GM21723 (cell line): ENCODE measurements around the gene FCRL1.

Experiments
- ATAC-seq: cut with Tn5 transposase; IDR thresholded peaks from one replicate; pipeline ENCODE4 v1.9.1; 2021; ENCODE audit warnings: mild to moderate bottlenecking, moderate library complexity; ENCODE audit not compliant: unreplicated experiment

FCRL1 gene, protein sequence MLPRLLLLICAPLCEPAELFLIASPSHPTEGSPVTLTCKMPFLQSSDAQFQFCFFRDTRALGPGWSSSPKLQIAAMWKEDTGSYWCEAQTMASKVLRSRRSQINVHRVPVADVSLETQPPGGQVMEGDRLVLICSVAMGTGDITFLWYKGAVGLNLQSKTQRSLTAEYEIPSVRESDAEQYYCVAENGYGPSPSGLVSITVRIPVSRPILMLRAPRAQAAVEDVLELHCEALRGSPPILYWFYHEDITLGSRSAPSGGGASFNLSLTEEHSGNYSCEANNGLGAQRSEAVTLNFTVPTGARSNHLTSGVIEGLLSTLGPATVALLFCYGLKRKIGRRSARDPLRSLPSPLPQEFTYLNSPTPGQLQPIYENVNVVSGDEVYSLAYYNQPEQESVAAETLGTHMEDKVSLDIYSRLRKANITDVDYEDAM

DNA sequence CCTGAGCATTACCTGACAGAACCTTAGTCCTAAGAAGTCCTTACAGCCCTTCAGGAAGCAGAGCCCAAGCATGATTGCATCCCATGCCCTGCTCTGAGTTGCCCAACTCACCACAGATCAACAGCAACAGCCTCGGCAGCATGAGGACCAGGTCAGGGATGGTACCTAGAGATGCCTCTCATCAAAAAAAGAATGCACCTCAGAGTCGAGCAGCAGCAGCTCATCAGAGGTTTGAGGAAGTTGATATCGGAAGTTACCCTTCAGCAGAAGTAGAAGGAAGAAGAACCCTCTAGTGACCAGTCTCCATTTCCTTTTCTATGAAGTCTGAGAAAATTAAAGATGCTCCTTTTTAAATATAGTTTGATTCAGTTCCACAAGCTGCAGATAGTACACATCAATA lies at the start of gene FCRL1:
Gene FCRL1, minus strand, starts transcription at position 225 of the 400 bp plus-strand sequence. Its CDS starts 83 bp downstream, at position 142.
- ATAC-seq, result no peak

DNA sequence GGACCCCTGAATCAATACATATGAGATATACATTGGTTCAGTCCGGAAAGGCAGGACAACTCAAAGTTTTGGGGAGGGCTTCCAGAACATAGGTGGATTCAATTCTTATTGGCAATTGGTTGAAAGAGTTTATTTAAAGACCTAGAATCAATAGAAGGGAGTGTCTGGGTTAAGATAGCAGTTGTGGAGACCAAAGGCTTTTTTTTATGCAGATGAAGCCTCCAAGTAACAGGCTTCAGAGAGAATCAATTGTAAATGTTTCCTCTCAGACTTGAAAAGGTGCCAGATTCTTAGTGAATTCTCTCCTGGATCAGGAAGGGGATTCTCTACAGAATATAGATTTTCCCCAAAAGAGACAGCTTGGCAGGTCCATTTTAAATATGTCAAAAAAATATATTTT lies 48.7 kb upstream of the FCRL1 start:
- no peak for ATAC-seq

DNA sequence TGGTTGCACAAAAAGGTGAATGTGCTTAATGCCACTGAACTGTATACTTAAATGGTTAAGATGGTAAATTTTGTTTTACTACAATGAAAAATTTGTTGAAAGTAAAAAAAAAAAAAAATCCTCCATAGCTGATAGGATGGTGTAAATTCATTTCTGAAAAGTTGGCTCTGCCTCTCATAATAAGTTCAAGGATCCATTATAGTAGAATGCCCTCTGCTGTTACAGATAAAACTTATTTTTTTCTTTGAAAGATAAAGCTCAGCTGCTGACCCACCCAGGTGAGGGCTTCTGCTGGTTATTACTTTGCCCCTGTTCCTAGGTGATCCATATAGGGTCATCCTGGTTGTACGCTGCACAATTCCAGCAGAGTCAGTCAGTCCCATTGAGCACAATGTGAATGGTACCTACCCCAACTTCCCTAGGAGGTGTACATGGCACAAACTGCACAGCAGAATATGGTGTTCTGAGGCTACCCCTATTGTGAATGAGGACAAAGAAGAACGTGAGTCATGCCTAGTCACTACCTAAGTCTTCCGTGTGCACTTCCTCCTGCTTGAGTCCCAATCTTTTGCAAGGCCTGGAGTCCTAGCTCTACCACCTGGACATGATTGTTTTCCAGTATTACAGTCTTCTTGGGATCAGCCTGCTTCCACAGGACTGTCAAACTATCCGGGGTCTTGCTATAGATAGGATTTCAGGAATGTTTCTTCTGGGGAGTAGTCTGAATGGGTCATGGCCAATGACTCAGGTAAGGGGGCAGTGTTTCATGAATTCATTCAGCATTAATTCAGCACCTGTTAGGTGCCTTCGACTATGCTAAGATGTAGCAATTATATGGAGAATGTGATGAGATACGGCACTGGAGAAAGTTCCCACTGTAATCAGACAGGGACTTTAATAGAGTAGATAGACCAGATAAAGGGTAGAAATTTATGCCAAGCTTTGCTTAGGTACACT lies 42.5 kb upstream of the FCRL1 start:
- ATAC-seq, result no peak

DNA sequence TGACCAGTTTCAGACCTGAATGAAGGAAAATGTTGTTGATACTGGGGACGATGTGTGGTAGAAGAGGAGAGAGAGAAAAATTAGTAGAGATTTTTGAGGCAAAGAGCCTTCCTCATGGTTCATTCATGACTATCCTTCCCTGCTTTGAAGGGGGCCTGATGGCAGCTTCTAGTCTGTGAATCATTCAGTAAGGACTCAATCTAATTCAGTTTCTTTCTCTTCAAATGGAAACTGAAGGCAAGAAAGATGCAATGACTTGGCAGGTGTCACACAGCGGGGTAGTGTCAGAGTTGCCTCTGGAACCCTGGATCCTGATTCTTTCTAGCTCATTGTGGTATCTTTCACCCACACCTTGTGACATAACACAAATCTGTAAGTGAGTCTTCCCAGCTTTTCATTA lies 36.6 kb upstream of the FCRL1 start:
- no peak for ATAC-seq

DNA sequence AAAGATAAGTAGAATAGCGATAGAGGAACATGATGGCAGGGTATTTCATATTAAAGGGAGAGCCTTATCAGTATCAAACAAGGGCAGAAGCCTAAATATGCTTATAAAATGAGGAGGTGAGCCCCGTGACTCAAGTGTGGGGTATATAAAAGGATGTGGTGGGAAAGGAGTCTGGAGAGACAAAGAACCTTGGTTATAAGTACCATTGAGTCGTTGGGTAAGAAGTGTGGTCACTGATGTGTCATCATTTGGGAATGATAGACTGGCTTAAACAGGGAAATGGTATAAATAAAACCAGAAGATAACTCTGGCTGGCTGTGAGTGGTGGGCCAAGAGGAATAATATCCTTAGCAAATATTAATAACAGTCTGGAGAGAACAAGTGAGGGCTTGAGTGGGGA lies 32.6 kb upstream of the FCRL1 start:
- ATAC-seq, result no peak

DNA sequence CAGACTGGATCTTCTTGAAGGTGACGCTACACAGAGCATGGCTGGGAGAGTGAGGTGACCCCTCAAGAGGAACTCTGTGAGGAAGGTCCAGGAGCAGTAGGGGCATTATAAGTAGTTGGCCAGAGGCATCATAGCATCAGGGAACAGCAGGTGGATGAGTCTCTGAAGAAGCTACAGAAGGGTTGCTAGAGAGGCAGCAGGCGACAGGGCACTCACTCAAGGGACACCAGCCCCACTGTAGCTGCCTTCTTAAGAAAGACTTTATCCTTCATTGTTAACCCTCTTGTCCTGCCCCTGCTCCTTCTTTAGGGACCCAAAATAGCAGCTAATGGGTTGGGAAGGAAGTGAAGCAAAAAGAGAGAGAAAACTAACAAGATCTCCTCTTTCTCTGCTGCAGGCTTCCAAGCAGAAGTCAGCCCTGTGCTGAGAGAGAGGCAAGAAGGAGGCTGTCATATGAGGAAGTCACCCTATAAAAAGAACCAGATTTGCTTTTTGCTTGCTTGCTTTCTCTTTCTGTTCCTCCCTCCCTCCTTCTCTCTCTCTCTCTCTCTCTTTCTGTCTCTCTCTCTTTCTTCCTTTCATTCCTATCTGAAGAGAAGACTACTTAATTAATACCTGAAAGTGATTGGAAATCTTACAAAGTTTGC lies 29.4 kb upstream of the FCRL1 start:
- peak; percentile 88 for ATAC-seq

DNA sequence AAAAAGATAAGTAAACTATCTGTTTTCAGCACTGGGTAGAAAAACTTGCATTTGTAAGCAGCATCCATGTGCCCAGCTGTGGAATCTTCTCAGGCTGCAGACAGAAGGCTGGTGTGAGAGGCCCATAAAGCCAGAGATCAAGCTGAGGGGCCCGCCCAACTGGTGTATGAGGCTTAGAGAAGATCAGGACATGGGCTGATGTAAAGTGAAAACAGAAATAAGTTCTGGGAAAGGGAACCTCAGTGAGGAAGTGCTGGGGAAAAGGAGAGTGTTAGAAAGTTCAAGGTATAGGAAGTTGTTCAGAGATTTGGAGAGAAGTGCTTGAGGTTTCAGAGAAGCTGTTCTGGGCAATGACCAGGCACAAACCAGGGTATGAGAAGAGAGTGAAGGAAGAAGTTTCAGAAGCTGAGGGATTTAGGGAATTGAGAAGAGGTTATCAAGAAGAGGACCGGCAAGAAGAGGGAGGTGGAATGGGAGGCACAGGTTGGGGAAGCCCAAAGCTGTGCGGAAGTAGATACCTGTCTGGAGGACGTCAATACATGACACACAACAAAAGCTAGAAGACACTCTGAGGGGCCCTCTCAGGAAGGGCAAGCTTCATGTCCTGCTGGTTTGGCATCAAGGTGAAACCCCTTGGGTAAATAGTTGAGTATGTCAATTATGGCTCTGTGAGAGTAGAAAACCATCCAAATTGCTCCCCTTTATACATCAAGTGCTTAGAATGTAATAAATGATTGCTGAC lies 24.3 kb upstream of the FCRL1 start:
- ATAC-seq, result no peak

DNA sequence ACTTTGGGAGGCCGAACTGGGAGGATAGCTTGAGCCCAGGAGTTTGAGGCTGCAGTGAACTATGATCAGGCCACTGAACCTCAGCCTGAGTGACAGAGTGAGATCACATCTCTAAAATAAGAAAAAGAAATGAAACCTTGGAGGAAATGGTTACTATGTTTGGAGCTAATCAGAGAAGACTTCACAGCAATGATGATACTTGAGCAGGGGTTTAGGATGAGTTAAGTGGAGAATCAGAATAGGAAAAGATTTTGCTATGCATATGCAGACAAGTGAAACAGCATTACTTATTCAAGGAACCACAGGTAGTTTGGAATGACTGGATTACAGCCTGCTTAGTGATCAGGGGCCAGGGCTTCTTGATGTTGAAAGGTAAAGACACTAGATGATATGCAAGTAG lies 23.0 kb upstream of the FCRL1 start:
- no peak for ATAC-seq

DNA sequence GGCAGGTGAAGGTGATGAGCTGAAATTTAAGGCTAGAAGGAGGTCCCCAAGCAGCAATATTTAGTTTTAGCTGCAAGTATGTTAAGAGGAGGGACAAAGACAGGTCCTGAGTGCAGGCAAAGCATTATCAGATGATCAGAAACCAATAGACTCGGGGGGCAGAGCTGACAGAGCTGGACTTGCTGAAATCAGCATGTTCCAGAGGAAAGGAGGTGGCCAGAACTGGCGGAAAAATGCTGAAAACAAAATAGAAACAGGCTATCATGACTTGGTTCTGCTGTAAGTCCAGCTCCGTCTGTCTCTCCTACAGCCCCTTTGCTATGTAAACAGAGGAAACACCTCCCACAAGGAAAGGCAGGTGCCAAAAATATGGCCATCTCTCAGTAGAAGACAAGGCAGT lies 21.8 kb upstream of the FCRL1 start, which contains the start of gene CD5L:
Gene CD5L, minus strand, starts transcription at position 101 of the 400 bp plus-strand sequence. CDS start 107 bp downstream, outside the sequence.
- ATAC-seq, result no peak

DNA sequence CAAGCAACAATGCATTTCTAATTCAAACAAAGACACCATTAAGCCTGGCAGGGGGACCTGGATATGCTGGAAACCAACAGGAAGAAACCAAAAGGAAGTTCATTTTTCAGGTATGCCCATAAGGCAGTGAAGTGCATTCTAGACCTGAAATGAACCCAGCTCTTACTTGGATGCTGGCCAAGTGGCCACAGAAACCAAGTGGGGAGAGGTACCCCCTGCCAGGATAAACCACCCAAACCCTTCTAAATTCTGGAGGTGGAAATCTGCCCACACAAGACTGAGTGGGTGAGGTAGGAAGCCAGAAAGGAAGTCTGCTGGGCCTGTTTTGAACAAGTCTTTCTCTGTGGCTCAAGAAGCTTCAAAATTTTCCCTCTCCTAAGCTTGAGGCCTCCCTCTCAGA lies 19.0 kb upstream of the FCRL1 start:
- ATAC-seq, result no peak

DNA sequence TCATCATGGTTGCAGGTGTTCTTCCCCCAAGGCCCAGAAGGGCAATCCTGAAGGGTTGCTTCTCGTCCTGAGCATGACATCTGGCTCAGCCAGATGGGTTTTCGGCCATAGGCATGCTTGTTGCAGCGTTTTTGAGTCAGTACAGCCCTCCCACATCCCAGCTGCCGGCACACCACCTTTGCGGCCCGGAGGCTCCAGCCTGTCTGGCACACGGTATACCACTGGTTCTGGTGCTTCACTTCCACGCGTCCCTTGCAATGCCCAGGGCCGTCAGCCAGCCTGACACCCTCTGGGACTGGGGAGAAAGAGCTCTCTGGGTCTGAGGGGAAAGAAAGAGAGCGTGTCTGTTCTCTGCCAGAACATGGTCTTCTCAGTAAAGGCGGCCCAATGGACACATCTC lies 14.5 kb upstream of the FCRL1 start:
- ATAC-seq, result no peak

DNA sequence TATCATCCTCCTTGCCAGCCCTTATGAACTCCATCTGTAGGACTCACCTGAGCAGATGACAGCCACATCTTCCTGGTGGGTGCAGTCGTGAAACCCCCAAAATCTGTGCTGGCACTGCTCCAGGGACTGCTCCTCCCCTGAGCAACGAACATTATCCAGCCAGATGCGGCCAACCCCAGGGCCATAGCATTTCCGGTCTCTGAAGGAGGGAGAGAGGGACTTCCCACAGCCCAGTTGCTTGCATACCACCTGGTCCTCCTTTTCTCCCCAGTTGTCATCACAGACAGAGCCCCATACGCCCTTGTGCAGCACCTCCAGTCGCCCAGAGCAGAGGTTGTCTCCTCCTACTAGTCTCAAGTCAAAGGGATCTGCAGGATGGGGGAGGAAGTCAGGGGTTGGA lies 13.2 kb upstream of the FCRL1 start:
- ATAC-seq, result no peak

DNA sequence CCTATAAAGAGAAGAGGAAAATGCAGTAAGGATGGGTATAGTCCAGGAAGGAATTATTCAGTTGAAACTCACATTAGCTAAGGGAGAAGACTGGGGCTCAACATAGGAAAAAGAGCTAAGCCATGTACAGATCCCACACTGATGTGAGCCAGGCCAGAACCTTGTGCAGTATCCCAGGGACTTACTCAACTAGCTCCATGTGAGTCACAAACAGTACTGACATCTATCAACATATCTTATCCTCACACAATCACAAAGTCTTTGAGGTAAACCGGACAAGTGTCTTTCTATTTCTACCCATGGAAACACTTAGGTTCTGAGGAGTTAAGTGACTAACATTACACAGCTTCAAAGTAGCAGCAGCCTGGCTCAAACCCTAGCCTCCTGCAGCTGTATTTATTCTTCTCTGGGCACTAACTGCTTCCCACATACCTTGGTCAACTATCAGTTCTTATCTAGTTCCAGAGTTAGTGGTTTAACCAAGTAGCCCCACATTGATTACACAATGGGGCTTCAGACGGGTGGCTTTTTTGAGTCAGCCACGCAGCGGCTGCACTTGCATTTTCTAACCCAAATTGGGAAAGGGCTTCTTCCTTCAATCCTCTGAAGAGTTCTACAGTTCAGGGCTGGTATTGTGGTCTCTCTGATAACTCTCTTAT lies 12.2 kb upstream of the FCRL1 start:
- ATAC-seq, result no peak

DNA sequence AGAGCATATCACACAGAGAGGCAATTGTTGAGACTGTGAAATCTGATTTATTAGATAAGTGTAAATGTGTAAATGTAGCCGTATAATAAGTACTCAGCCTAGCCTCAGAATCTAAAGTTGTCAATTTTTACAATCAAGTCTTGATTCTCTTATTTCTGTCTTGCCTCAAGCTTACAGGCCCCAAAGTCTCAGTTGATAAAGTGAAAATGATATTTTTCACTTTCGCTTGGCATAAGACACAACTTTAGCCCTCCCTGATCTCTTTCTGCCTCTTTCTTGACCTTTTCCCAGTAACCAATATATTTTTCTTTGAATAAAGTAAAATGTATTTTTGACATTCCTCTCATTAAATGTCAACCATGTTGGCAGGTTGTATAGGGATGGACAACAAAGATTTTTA lies 11.0 kb upstream of the FCRL1 start:
- ATAC-seq, result no peak

DNA sequence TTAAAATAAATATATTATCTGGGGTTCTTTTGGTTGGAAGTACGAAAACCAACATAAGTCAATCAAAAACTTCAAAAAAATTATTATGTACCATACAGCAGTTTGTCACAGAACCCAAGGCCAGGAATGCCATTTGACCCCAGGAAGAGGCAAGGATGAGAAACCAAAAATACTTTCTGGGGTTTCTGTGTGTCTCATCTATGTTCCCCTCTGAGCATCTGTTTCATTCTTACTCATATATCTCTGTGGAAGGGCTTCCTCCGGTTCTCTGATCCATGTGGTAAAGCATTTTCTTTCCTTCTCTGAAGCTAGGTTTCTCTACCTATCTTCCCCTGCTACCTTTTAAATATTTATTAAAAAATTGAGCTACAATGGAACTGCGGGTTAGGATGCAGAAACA lies 9.8 kb upstream of the FCRL1 start:
- no peak for ATAC-seq

DNA sequence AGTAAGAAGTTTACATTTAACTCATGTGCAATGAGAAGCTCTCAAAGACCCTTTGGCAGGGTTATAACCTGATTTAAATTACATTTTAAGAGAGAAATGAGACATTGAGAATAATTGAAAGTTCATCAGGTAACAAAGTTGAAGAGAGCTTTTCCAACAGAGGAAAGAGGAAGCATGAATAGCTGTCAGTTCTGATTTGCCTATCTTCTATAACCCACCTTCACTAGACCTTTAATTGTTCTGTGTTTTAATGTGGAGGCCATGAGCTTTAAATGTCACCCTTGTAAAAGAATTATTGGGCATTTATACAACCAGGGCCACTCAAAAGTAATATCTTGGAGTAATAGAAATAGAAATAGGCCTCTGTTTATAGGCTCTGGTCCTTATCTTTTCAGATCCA lies 9.3 kb upstream of the FCRL1 start:
- ATAC-seq, result no peak

DNA sequence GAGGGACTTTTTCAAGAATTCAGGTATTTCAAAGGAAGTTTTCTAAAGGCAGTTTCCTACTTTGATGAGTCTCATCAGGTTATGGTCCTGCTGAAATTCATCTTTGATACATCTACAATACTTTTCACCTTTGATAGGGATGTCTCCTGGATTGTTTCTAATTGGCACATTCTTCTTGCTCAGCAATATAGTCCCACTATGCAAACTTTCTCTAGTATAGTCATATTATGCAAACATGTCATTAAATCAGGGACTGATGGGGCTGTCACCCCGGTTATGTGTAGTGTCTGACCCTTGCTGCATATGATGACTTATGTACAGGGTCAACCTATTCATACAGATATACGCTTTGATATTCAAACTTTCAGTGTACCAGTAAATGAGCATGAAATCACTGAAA lies 379 bp upstream of the FCRL1 start:
- no peak for ATAC-seq

DNA sequence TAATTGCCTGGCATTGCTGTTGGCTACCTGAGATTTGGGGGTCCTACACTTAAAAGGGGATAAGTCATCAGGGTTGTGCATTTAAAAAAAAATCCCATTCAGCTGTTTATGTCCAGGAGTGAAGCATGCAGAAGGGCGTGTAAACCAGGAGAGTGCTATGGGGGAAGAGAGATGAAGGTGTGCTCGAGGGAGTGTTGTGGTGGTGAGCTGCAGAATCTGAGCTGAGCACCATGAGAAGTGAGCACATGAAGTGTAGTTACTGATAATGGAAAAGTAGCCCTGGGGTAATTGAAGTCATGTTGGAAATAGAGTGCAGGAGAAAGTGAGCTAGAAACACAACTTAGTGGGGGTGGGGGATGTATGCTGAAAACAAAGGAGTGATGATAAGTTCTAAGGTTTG lies 705 bp downstream of the FCRL1 start:
- ATAC-seq, result no peak

DNA sequence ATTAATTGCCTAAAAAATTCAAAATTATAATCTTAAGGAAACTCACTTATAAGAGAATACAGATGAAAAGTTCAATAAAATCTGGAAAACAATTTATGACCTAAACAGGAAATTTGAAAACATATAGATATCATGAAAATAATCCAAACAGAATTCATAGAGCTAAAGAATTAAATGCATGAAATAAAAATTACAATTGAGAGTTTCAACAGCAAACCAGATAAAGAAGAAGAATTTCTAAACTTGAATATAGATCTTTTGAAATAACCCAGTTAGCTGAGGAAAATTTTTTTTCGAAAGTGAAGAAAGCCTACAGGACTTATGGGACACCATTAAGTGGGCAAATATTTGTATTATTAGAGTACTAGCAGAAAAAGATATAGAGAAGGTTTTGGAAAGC lies 6.7 kb downstream of the FCRL1 start:
- ATAC-seq, result no peak
